GM21423 (cell line): ENCODE data around the gene ACSF3.
"Not testable (repeated sequence)": the region's sequence is repeated elsewhere in the genome, so short reads cannot be mapped to it uniquely, and the experiment has no call there.

ENCODE experiments used
- ATAC-seq: cut with Tn5 transposase; IDR thresholded peaks from one replicate; pipeline ENCODE4 v1.9.1; 2021; ENCODE audit warnings: mild to moderate bottlenecking, moderate library complexity; ENCODE audit not compliant: unreplicated experiment

Gene ACSF3

DNA sequence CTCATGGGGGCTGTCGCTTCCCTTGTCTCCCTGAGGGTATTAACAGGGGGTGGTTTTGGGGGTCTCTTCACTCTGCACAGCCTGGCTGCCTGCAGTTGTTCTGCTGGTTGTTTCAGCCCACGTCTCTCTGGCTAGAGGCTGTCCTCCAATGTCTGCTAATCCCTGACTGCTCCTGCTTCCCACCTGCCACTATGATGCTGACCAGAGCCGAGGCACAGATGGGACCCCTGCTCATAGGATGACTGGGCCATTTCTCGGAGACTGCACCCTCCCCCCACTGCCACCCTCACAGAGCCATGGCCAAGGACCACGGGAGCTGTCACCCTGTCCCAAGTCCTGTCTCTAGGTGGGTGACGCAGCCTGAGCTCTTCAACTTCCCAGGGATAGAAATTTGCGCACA lies 1.6 kb upstream of the ACSF3 start:
- no peak for ATAC-seq

DNA sequence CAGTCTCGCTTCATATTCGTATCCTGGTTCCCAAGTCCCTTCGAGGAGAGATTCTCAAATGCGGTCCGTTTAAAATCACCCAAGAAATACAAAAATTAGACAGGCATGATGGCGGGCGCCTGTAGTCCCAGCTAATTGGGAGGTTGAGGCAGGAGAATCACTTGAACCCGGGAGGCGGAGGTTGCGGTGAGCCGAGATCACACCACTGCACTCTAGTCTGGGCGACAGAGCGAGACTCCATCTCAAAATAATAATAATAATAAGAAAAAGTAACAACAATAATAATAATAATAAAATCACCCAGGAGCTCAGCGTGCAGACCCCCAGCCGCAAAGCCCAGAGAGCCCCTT lies 425 bp upstream of the ACSF3 start:
- ATAC-seq = not testable (repeated sequence)

DNA sequence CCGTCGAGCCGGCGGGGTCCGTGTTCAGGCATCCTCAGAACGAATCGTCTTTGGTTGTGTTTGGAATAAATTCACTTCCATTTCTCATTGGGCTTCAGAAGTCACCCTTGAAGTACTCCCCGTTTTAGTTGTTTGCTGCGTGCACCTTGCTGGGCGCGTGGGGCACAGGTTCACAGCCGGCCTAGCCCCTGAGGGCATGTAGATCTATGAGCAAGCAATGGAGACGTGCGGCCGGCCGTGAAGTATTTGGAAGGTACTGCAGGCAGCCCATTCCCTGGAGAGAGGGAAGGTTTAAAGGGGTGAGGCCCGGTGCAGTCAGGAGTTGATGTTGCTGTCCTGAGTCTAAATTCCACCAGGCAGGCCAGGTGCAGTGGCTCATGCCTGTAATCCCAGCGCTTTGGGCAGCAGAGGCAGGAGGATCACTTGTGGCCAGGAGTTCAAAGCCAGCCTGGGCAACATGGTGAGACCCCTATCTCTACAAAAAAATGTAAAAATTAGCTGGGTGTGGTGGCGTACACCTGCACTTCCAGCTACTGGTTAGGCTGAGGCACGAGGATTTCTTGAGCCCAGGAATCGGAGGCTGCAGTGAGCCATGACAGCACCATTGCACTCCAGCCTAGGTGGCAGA lies 714 bp downstream of the ACSF3 start:
- no peak for ATAC-seq

DNA sequence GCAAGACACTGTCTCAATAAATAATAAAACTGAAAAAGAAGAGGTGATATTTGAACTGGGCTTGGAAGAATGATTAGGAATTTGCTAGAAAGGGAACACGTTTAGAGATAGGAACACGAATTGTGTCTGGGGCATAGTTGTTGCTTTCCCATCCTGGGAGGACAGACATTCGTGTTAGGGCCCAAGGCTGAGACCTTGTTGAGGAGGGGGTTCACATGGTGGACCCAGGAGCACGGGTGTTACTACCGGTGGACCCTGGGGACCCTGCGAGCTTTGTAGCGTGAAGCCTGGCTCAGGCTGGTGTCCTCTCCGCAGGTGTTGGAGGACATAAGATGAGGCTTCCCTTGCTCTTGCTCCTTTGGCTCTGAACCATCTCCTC lies 1.2 kb downstream of the ACSF3 start:
- ATAC-seq = no peak

DNA sequence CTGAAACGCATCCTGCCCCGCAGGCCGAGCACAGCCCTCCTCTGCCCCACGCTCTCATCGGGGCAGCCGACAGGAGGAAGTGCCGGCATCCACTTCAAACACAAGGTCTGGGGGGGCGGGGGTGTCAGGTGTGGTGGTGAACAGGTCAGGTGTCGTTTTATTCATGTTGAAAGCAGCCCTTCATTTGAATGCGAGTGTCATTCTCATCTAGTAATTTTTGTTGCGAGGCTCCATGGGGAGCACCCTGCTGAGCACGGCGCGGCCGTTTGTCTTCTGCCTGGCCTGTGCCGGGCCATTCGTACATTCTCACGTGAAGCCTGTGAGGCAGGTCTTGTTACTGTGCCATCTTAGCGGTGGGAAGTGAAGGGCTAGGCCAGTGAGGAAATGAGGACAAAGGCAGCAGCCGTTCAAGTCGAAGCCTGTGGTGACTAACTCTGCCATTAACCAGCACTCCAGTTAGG lies 1.9 kb downstream of the ACSF3 start:
- ATAC-seq = no peak

DNA sequence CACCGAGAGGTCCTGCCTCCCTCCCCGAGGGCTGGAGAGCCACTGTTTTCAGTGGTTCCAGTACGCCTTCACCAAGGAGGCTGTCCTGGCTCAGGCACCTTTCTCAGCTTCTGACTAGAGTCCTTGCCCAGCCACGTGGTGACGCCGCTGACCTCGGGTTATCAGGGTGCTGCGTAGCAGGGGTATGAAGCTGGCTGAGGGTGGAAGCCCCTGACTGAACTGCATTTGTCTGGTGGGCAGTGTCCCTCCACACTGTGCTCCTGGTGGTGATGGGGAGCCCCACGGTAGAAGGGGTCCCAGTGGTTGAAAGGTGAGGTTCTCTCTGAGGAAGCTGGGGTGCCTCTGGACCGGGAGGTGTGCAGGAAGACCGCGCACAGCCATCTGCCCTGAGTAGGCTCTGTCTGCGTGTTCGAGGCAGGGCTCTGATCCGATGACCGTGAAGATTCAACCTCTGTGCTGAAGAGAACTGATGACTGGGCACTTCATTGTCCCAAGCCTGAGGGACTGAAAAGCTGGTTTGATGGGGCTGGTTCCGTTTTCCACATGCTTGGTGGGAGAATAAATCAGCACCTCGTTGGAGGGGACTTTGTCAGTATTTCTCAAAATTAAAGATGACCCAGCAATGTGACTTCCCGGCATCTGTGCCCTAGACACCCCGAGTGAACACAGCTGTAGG lies 2.5 kb downstream of the ACSF3 start:
- ATAC-seq = no peak

DNA sequence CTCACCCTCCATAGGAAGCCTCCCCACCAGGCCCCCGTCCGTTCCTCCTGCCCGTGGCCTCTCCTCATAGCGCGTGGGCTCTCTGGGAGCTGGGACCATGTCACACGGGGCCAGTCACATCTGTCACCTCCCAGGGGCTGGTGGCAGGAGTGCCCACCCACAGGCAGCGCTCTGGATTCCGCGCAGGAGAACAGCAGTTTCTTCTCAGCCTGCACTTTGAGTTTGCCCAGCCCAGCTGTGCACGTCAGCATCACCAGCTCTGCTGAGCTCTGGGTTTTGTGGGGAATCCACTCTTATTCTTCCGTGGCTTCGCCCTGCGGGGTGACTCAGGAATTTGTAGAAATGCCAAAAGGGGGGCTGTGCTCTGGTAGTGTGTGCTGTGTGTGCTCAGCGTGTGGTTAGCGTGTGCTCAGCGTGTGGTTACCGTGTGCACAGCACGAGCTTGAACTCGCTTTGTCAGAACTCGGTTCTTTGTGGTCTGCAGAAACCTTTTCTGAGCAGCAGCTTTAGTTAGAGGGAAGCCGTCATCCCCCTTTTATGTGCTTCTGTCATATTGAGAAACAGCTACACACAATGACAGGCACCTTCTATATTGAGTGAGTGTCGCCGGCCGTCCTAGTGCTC lies 3.2 kb downstream of the ACSF3 start:
- no peak for ATAC-seq

DNA sequence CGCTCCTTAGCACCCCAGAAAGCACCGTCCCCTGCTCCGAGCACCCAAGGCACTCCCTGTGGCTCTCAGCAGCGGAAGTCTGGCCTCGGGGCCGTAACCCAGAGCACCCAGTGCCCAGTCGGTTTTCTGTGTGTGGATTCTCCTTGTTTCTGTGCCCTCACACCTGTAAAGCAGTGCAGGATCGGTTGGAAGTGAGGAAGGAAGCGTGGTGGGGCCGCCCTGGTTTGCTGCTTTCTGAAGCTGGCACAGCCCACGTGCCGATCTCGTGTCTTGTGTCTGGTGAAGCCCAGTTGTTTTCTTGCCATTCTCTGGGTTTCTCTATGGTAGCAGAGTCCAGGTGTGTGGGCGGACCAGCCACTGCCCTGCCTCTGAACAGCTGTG lies 3.7 kb downstream of the ACSF3 start:
- no peak for ATAC-seq

DNA sequence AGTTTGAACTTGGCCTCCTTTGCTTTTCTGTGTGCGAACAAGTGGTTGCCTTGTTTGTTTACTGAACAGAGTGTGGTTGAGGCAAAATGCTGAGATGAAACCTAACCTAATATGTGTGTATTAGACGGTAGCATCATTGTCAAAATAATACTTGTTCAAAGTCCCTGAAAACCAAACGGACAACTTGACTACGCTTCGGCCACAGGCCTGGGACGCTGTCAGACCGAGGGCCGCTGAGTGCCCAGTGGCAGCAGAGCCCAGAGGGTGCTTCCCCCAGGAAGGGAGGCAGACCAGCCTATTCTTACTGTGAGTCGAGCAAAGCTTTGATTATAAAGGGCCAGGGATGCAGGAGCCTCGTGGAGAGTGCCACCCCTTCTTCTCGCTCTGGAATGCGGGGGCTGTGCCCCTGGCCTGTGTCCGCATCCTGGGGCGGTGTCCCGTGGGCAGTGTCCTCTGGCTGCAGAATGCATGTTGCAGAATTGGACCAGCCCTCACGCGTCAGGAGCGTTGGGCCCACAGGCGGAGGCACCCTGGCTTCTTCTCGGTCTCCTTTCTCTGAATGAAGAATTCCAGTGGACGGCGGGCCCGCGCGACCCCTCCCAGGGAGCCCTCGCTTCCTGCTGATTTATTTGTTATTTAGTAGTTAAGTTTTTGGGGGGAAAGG lies 5.2 kb downstream of the ACSF3 start:
- ATAC-seq = no peak

DNA sequence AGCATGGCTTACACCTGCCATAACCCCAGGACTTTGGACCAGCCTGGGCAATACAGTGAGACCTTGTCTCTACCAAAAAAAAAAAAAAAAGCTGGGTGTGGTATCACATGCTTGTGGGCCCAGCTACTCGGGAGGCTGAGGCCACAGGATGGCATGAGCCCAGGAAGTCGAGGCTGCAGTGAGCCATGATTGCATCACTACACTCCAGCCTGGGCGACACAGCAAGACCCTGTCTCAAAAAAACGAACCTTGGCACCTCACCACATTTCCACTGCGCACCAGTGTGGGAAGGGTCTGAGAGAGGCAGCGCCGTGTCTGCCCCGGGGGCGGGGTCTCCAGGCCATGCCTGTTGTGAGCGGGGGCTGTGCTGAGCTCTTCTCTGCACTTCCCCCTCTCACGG lies 6.3 kb downstream of the ACSF3 start:
- no peak for ATAC-seq

DNA sequence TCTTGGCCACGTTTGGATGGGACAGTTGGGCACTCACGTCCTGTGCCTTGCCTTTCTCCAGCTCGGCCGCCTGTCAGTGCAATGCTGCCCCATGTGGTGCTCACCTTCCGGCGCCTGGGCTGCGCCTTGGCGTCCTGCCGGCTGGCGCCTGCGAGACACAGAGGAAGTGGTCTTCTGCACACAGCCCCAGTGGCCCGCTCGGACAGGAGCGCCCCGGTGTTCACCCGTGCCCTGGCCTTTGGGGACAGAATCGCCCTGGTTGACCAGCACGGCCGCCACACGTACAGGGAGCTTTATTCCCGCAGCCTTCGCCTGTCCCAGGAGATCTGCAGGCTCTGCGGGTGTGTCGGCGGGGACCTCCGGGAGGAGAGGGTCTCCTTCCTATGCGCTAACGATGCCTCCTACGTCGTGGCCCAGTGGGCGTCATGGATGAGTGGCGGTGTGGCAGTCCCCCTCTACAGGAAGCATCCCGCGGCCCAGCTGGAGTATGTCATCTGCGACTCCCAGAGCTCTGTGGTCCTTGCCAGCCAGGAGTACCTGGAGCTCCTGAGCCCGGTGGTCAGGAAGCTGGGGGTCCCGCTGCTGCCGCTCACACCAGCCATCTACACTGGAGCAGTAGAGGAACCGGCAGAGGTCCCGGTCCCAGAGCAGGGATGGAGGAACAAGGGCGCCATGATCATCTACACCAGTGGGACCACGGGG lies 7.1 kb downstream of the ACSF3 start:
- ATAC-seq = no peak

DNA sequence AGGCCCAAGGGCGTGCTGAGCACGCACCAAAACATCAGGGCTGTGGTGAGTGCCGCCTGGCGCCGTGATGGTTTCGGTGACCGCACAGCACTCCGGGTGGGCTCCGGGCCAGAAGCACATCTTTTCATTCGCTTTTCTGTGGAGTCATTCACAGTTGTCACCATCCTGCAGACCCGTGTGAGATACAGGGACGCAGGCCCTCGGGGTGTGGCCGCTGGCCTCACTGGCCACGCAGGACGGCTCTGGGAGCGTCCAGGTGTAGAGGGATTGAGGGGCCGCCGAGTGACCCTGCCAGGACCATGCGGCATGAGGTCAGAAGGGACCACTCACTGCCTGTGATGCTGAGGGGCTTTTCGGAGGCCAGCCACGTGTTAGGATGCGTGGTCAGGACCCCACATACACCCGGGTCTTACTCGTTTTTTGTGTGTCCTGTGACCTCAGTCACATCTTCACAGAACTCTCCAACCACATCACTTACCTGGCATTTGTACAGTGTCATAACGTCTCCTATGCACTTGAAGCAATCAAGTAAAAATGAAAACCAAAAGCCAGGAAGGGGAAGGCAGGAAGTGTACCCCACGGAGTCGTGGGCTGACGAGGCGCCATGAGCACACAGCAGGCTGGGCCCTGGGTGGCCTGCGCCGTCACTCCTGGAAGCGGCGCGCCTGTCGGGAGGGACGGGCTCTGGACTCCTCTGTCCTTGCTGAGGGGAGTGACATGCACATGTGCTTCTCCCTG lies 7.8 kb downstream of the ACSF3 start:
- ATAC-seq = no peak

DNA sequence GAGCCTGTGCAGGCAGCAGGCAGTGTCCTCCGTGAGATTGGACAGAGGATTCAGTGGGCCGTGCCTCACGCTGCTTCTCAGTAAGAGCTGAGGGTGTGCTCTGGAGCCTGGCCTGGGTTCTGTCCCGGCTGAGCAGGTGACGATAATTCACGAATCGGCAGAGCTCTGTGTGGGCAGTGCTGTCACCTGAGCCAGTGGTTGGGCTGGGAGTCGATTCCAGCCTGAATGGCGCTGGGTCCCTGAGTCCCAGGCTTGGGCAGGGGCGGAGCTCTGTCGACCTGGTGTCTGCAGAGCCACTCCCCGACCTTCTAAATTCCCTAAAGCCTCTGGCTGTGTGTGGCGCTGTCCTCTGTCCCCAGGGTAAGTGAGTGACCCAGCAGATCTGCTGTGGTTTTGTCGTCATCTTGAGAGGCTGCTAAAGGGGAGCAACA lies 8.4 kb downstream of the ACSF3 start:
- no peak for ATAC-seq

DNA sequence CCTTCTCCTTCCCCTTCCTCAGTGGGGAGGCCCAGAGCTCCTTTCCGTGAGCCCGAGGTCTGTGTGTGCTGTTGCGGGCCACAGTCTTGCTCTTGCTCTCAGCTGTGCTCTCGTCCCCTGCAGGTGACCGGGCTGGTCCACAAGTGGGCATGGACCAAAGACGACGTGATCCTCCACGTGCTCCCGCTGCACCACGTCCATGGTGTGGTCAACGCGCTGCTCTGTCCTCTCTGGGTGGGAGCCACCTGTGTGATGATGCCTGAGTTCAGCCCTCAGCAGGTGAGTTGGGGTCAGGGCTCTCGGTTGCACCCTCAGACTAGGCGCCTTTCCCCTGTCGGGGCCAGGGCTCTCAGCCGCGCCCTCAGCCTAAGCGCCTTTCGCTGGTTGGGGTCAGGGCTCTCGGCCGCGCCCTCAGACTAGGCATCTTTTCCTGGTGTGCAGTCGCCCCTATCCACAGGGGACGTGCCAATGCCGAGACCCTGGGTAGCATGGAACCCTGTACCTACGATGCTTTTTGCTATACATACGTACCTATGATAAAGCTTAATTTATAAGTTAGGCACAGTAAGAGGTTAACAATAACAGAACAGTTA lies 8.9 kb downstream of the ACSF3 start:
- no peak for ATAC-seq

DNA sequence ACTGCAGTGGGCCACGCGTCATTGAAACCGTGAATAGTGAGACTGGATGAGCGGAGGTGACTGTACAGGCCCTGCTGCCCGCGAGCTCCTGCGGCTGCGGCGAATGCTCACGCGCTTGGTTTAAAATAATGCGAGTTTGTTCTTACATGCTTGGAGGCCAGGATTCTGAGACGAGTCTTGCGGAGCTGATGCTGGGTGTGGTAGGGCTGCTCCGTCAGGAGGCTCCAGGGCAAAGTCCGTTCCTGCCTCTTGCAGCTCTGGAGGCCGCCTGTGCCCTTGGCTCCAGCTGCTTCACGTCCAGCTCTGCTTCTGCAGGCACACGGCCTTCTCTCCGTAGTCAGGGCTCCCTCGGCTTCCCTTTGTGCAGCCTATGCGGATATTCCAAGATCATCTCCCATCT lies 9.5 kb downstream of the ACSF3 start:
- ATAC-seq = no peak

DNA sequence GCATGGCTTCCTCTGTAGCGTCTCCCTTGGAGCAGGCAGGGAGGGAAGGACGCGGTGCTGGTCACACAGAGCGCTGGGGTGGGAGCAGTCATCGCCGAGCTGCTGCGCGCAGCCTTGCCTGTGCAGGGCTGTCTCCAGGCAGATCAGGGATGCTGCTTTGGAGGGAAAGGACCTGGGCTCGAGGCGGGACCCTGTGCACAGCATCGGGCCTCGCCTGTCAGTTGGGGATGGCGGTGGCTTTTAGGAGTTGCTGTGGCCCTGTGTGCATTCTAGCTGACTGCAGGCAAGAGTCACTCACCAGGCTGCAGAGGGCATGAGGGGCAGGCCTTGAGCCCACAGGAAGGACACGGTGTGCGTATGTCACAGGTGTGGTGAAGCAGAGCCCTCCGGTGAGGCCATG lies 10.1 kb downstream of the ACSF3 start:
- ATAC-seq = no peak

DNA sequence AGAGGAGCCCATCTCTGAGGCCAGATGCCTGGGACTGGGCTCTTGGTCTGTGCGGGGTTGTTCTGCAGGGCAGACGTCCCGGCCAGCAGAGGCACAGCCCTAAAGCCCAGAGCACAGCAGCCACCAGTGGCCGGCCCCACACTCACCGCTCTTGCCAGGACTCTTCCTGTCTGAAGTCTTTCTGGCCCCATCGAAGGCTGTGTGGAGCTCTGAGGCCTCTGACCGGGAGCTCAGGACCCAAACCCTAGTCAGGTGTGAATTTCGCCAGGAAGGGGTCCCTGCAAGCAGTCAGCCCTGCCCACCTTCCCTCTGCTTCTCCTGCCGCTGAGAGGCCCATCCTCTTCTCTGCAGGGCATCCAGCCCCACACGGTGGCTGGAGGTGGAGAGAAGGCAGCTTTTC lies 10.7 kb downstream of the ACSF3 start:
- ATAC-seq = no peak

DNA sequence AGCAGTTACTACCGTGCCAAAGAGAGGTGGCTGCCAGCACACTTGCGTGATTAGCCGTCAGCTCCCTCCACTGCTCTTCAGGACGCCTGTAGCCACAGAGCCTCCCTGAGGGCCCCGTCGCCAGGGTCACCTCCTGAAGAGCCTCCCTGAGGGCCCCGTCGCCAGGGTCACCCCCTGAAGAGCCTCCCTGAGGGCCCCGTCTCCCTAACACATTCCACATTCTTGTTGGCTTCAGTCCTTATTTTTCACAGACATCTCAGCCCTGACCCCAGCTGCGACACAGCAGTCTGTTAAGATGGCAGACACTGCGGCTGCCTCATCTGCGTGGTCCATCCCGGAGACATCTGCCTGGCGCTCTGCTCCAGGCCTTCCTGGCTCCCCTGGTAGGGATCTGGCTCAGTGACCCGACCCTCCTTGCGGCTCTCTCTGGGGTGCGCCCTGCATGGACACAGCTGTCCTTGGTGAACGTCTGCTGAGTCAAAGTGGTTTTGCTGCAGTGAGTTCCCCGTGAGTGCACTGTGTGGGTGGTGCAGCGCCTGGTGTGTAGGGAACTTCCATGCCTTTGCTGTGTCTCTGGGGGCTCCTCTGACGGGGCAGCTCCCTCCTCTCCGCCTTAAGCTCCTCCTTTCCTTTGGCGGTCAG lies 11.4 kb downstream of the ACSF3 start:
- no peak for ATAC-seq

DNA sequence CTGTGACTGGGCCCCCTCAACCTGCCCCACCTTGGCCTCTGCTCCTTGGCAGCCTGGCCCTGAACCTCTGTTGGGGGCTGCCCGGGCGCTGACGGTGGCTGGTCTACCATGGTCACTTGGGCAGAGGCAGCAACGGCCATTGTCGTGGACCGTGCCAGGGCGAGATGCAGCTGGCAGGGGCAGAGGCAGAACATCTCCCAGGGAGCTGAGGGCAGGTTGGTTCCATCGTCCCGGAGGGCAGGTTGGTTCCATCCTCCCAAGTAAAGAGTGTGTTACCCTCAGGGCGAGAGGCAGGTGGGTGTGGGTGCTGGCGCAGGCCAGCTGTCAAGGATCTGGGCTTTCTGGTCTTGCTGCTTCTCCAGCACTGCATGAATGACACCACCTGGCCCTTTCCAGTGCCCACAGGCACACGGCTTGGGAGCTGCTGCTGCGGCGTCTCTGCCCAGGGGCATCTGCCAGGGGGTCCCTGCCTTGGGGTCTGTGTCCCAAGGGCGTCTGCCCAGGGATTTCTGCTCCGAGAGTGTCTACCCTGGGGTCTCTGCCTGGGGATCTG lies 12.0 kb downstream of the ACSF3 start:
- ATAC-seq = no peak
